HepG2 (cell line): Measurements from ENCODE around the gene ST8SIA6. TPM values are rescaled to one million over a fixed set of nuclear protein-coding genes. Genes with fewer than 3 reads are reported as not detected.

Experiments
- ATAC-seq: fragments of 200-7000 bp; cut with Tn5 transposase; 3 replicates; pipeline ENCODE4 v1.9.1; 2020; ENCODE audit warnings: mild to moderate bottlenecking, moderate library complexity
- BruUV-seq: library from RNA; stranded (reverse); fragments of 400-500 nt; replicated peaks from 2 replicates; lab custom pipeline; 2021; lab: Mats Ljungman, UMichigan
- CTCF ChIA-PET: fragments of 300-600 bp; formaldehyde crosslinking; extraction: SDS; loops from one replicate; lab custom pipeline; 2021; ENCODE audit warnings: low total read pairs, inconsistent platforms, low intra/inter-chr PET ratio; lab: Yijun Ruan, JAX
- POLR2A ChIA-PET: fragments of 350-600 bp; sonication (Branson Sonifier 250); formaldehyde crosslinking; loops from one replicate; lab custom pipeline; 2020; ENCODE audit warnings: antibody characterized with exemption, inconsistent platforms; lab: Yijun Ruan, JAX
- DNase-seq: peaks from one replicate; pipeline ENCODE4 v3.0.0-alpha.2; 2015; ENCODE audit warnings: low spot score
- FAIRE-seq: peaks from 3 replicates; lab custom pipeline; 2011; peaks lifted over from hg19 to GRCh38; lab: Jason Lieb, UNC
- H2AFZ ChIP-seq: one replicate; pipeline ENCODE4 v1.6.1; 2011; ENCODE audit warnings: low read length, inconsistent platforms
- H3K27ac ChIP-seq: fragments of 300-600 bp; 3 replicates; pipeline ENCODE4 v1.8.0; 2011; ENCODE audit warnings: mixed run types, mild to moderate bottlenecking, mixed read lengths, low read length, inconsistent platforms; ENCODE audit not compliant: insufficient read depth; ENCODE audit errors: extremely low read length
- H3K27me3 ChIP-seq, 2 experiments: fragments of 200-600 bp in 1 of 2; 2 replicates in 1 of 2; 3 replicates in 1 of 2; pipeline versions ENCODE4 v1.6.0 to v1.8.0; 2011; ENCODE audit warnings: low read length in 2 of 2, mild to moderate bottlenecking in 2 of 2, moderate library complexity in 2 of 2, inconsistent platforms in 1 of 2; ENCODE audit not compliant: insufficient read depth in 2 of 2, control insufficient read depth in 1 of 2
- H3K36me3 ChIP-seq, 2 experiments: fragments of 200-600 bp in 1 of 2; replicated peaks in 1 of 2; 2 replicates in 1 of 2; 3 replicates in 1 of 2; pipeline versions ENCODE4 v1.5.1 to v1.8.0; 2011; ENCODE audit warnings: low read length in 2 of 2, inconsistent platforms in 1 of 2; ENCODE audit not compliant: insufficient read depth in 2 of 2, control insufficient read depth in 1 of 2
- H3K4me1 ChIP-seq: 2 replicates; pipeline ENCODE4 v1.5.1; 2012; ENCODE audit warnings: low read length, inconsistent platforms; ENCODE audit not compliant: insufficient read depth
- H3K4me2 ChIP-seq: 2 replicates; pipeline ENCODE4 v1.6.0; 2011; ENCODE audit warnings: low read depth, low read length, inconsistent platforms
- H3K4me3 ChIP-seq, 3 experiments: fragments of 200-600 bp in 1 of 3; sonication (generic), shearing (Covaris generic) in 1 of 3; replicated peaks in 1 of 3; 2 replicates each; pipeline ENCODE4 v1.5.1; 2011 to 2016; ENCODE audit warnings: low read length in 3 of 3, inconsistent platforms in 2 of 3, low read depth in 2 of 3, mild to moderate bottlenecking in 2 of 3, control low read depth in 1 of 3, mixed read lengths in 1 of 3; ENCODE audit not compliant: insufficient read depth in 1 of 3
- H3K79me2 ChIP-seq: one replicate; pipeline ENCODE4 v1.6.1; 2011; ENCODE audit warnings: low read length, inconsistent platforms; ENCODE audit not compliant: insufficient read depth
- H3K9ac ChIP-seq: 2 replicates; pipeline ENCODE4 v1.6.0; 2011; ENCODE audit warnings: mild to moderate bottlenecking, low read depth, low read length, inconsistent platforms; ENCODE audit not compliant: insufficient read depth
- H3K9me3 ChIP-seq: 2 replicates; pipeline ENCODE4 v1.5.1; 2012; ENCODE audit warnings: mild to moderate bottlenecking, low read length
- H4K20me1 ChIP-seq: 2 replicates; pipeline ENCODE4 v1.6.0; 2011; ENCODE audit warnings: inconsistent platforms, mild to moderate bottlenecking, low read length, moderate library complexity; ENCODE audit not compliant: insufficient read depth
- FOSL1 ChIP-seq: sonication (generic); formaldehyde crosslinking; IDR thresholded peaks from 2 replicates; pipeline ENCODE4 v1.9.0; 2021; ENCODE audit warnings: missing genetic modification reagents, borderline replicate concordance
- FOXA1 ChIP-seq, 2 experiments: fragments of 450-650 bp in 1 of 2; sonication (generic) in 1 of 2; formaldehyde crosslinking in 1 of 2; IDR thresholded peaks; 2 replicates each; pipeline versions ENCODE4 v1.4.0 to v1.6.1; 2016 to 2020; ENCODE audit warnings: missing genetic modification reagents in 1 of 2
- KDM2A ChIP-seq: sonication (generic); formaldehyde crosslinking; IDR thresholded peaks from 2 replicates; pipeline ENCODE4 v1.4.0; 2020; ENCODE audit warnings: low read depth, missing genetic modification reagents, borderline replicate concordance
- PPARG ChIP-seq: conservative IDR thresholded peaks from 2 replicates; pipeline ENCODE4 v1.6.1; 2016; ENCODE audit warnings: missing biosample characterization, missing genetic modification reagents
- RFX3 ChIP-seq: IDR thresholded peaks from 2 replicates; pipeline ENCODE4 v1.6.1; 2016; ENCODE audit warnings: missing biosample characterization, missing genetic modification reagents
- SRSF1 ChIP-seq: fragments of 200-400 bp; formaldehyde crosslinking; optimal IDR thresholded peaks from 2 replicates; pipeline ENCODE3; 2017; ENCODE audit warnings: mild to moderate bottlenecking, low read depth, low read length, moderate library complexity
- WGBS: methylation state at CpG from one replicate; pipeline ENCODE4 v1.1.6; 2017; ENCODE audit warnings: low lambda C conversion rate; 5-methylcytosine and 5-hydroxymethylcytosine counted together
- in situ Hi-C: cut with HindIII; loops from 2 replicates; pipeline ENCODE4 v1.10.0; 2017; ENCODE audit warnings: low pct_unique_long_range_greater_than_20kb; ENCODE audit not compliant: extremely low pct_ligation_motif_present
- intact Hi-C: fragments of 100-400 bp; cut with micrococcal nuclease; formaldehyde crosslinking; loops from one replicate; pipeline ENCODE4 v1.10.0; 2022; ENCODE audit not compliant: unreplicated experiment
- polyA plus RNA-seq, 8 experiments: library from polyadenylated mRNA; depleted of rRNA in 3 of 8; stranded (reverse) in 7 of 8; unstranded in 1 of 8; fragments of >200 nt; fragmentation: Illumina TruSeq in 4 of 8; extraction: Trizol in 4 of 8; gene quantifications; 2 replicates each; pipeline versions ENCODE4 v1.2.1 to v1.2.3, GENCODE V29; 2011 to 2016; ENCODE audit warnings: low read depth in 4 of 8, missing spikeins in 1 of 8, mixed read lengths in 1 of 8; ENCODE audit not compliant: insufficient read depth in 1 of 8
- total RNA-seq, 5 experiments: library from RNA; depleted of rRNA; stranded (reverse); fragments of >200 nt; fragmentation: Illumina TruSeq; extraction: Trizol; gene quantifications; 2 replicates each; pipeline ENCODE4 v1.2.3, GENCODE V29; 2016; ENCODE audit warnings: low read depth in 1 of 5
- TF ChIP-seq, protein P1 (sequence below): sonication (generic); formaldehyde crosslinking; IDR thresholded peaks from 2 replicates; pipeline ENCODE4 v1.9.0; 2021; ENCODE audit warnings: mild to moderate bottlenecking, missing genetic modification reagents
- TF ChIP-seq, protein P2 (sequence below), 2 experiments: fragments of 450-650 bp in 1 of 2; sonication (generic) in 1 of 2; formaldehyde crosslinking; IDR thresholded peaks; 2 replicates each; pipeline versions ENCODE4 v1.5.0 to v1.8.0; 2020 to 2022; ENCODE audit warnings: mild to moderate bottlenecking in 1 of 2, missing genetic modification reagents in 1 of 2
- TF ChIP-seq, protein P3 (sequence below): sonication (generic); formaldehyde crosslinking; IDR thresholded peaks from 2 replicates; pipeline ENCODE4 v1.4.0; 2020; ENCODE audit warnings: missing genetic modification reagents, borderline replicate concordance

ST8SIA6 gene
- total and polyA plus RNA-seq, 2 of the 13 experiments (the other 11 are each of a cell fraction or from before 2014, with no cell fraction given), result not detected

DNA sequence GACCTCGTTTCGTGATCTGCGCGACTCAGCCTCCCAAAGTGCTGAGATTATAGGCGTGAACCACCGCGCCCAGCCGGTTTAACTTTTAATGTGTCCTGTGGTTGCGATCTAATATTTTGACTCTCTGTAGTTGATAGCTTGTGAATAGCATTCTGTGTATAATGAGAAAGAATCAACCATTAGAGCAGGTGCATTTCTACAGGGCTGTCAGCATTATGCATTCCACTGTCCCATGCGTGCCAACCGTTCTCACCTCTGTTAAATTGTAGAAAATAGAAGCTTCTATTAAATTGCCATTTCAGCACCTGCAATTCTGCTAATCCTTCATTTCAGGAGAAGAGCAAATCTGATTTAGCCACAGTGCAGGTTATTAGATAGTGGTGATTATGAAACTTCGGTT lies 164.6 kb downstream of the ST8SIA6 start (continued):
- TF ChIP-seq, protein P1, sequence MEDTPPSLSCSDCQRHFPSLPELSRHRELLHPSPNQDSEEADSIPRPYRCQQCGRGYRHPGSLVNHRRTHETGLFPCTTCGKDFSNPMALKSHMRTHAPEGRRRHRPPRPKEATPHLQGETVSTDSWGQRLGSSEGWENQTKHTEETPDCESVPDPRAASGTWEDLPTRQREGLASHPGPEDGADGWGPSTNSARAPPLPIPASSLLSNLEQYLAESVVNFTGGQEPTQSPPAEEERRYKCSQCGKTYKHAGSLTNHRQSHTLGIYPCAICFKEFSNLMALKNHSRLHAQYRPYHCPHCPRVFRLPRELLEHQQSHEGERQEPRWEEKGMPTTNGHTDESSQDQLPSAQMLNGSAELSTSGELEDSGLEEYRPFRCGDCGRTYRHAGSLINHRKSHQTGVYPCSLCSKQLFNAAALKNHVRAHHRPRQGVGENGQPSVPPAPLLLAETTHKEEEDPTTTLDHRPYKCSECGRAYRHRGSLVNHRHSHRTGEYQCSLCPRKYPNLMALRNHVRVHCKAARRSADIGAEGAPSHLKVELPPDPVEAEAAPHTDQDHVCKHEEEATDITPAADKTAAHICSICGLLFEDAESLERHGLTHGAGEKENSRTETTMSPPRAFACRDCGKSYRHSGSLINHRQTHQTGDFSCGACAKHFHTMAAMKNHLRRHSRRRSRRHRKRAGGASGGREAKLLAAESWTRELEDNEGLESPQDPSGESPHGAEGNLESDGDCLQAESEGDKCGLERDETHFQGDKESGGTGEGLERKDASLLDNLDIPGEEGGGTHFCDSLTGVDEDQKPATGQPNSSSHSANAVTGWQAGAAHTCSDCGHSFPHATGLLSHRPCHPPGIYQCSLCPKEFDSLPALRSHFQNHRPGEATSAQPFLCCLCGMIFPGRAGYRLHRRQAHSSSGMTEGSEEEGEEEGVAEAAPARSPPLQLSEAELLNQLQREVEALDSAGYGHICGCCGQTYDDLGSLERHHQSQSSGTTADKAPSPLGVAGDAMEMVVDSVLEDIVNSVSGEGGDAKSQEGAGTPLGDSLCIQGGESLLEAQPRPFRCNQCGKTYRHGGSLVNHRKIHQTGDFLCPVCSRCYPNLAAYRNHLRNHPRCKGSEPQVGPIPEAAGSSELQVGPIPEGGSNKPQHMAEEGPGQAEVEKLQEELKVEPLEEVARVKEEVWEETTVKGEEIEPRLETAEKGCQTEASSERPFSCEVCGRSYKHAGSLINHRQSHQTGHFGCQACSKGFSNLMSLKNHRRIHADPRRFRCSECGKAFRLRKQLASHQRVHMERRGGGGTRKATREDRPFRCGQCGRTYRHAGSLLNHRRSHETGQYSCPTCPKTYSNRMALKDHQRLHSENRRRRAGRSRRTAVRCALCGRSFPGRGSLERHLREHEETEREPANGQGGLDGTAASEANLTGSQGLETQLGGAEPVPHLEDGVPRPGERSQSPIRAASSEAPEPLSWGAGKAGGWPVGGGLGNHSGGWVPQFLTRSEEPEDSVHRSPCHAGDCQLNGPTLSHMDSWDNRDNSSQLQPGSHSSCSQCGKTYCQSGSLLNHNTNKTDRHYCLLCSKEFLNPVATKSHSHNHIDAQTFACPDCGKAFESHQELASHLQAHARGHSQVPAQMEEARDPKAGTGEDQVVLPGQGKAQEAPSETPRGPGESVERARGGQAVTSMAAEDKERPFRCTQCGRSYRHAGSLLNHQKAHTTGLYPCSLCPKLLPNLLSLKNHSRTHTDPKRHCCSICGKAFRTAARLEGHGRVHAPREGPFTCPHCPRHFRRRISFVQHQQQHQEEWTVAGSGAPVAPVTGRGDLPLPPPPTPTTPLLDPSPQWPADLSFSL (CRISPR knock-in tag), result no peak
- no peak for TF ChIP-seq FOSL1 (CRISPR knock-in tag)

DNA sequence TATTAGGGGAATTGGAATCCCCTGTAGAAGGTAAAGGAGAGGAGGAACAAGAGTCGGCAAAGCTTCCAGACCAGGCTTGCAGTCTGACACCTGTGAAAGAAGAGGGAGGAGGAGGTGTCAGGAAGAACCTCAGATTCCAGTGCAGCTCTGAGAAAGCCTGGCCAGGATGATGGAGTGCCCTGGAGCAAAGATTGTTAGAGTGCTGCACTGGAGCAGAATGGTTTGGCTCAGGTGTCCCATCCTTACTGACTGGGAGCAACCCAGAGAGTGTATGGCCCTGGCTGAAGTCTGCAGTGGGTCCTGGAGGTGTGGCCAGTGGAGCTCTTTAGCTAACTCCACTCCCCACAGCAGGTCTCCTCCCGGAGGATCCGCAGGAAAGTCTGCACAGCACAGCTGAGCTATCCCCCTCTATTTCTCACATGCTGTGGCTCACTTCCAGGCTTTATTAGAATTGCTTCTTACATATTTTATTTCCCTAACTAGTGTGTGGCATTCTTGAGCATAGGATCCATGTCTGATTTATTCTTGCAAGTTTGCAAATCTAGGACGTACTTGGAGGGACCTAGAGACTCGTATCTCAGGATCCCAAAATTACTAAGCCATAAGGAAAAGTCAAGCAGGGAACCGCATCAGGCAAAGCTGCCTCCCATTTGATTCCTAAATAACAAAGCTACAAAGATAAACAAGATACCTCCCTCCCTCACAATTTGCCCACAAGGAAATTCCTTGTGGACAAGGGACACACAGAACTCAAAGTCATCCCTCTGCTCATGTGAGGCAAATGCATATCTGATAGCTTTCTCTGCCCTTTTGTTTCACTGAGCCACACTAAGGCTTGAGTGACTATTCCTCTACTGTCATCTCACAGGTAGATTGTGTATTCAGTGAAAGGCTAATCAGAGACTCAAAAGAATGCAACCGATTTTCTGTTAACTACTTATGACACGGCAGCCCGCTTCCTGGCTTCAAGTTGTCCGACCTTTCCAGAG lies 167.5 kb downstream of the ST8SIA6 start:
- no peaks in the 10 kb centered on the region for H3K36me3 ChIP-seq
- TF ChIP-seq RFX3 (CRISPR knock-in tag) (no peak), PPARG (CRISPR knock-in tag) (no peak), FOXA1 (IDR thresholded peaks at IDR 0.05) (no peak), FOXA1 (CRISPR knock-in tag; IDR thresholded peaks at IDR 0.05) (no peak), KDM2A (no peak), SRSF1 (no peak)
- TF ChIP-seq, protein P2, sequence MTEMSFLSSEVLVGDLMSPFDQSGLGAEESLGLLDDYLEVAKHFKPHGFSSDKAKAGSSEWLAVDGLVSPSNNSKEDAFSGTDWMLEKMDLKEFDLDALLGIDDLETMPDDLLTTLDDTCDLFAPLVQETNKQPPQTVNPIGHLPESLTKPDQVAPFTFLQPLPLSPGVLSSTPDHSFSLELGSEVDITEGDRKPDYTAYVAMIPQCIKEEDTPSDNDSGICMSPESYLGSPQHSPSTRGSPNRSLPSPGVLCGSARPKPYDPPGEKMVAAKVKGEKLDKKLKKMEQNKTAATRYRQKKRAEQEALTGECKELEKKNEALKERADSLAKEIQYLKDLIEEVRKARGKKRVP (CRISPR knock-in tag; IDR thresholded peaks at IDR 0.05), result no peak
- TF ChIP-seq, protein P3, sequence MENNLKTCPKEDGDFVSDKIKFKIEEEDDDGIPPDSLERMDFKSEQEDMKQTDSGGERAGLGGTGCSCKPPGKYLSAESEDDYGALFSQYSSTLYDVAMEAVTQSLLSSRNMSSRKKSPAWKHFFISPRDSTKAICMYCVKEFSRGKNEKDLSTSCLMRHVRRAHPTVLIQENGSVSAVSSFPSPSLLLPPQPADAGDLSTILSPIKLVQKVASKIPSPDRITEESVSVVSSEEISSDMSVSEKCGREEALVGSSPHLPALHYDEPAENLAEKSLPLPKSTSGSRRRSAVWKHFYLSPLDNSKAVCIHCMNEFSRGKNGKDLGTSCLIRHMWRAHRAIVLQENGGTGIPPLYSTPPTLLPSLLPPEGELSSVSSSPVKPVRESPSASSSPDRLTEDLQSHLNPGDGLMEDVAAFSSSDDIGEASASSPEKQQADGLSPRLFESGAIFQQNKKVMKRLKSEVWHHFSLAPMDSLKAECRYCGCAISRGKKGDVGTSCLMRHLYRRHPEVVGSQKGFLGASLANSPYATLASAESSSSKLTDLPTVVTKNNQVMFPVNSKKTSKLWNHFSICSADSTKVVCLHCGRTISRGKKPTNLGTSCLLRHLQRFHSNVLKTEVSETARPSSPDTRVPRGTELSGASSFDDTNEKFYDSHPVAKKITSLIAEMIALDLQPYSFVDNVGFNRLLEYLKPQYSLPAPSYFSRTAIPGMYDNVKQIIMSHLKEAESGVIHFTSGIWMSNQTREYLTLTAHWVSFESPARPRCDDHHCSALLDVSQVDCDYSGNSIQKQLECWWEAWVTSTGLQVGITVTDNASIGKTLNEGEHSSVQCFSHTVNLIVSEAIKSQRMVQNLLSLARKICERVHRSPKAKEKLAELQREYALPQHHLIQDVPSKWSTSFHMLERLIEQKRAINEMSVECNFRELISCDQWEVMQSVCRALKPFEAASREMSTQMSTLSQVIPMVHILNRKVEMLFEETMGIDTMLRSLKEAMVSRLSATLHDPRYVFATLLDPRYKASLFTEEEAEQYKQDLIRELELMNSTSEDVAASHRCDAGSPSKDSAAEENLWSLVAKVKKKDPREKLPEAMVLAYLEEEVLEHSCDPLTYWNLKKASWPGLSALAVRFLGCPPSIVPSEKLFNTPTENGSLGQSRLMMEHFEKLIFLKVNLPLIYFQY (CRISPR knock-in tag), result no peak

More for the DNA sequence above, 167.5 kb downstream of the ST8SIA6 start:
- FAIRE-seq, result no peak
- Histone ChIP-seq H3K27me3 (no peaks in the 10 kb centered on the region), H3K9ac (no peak overlapping the region), H2AFZ (no peak overlapping the region), H3K79me2 (no peaks in the 10 kb centered on the region), H3K9me3 (peaks cover 17% of the 10 kb centered on the region), H3K27ac (no peak overlapping the region), H3K4me3 (no peak overlapping the region), H3K4me1 (no peaks in the 10 kb centered on the region), H4K20me1 (no peaks in the 10 kb centered on the region), H3K4me2 (no peak overlapping the region)
- 14% methylated on average over 10 of the region's 10 CpGs for WGBS
- BruUV-seq, result no TSS peak
- no peak for DNase-seq
- ChIA-PET CTCF (no interaction called here), POLR2A (no interaction called here)
- intact Hi-C loops, result no loop called here
- no peak for ATAC-seq
- in situ Hi-C loops, result no loop called here
